T-helper 17 cell (primary cell): ENCODE data around the gene PRPH. TPM values are rescaled to one million over a fixed set of nuclear protein-coding genes. Genes with fewer than 3 reads are reported as not detected.
A peak's percentile ranks its signal among the peaks of the same experiment; 100 is the strongest.
"Not testable (repeated sequence)": the region's sequence is repeated elsewhere in the genome, so short reads cannot be mapped to it uniquely, and the experiment has no call there.

Experiments
- ATAC-seq: fragments of 150-1000 bp; cut with Tn5 transposase; 2 replicates; pipeline ENCODE4 v1.10.0; 2021; ENCODE audit warnings: mild to moderate bottlenecking, moderate library complexity
- DNase-seq, 3 donors: peaks; one replicate each; pipeline versions ENCODE4 v3.0.0 to v3.0.0-alpha.2; 2020 to 2021
- H3K9me3 ChIP-seq: one replicate; pipeline ENCODE4 v1.7.0; 2013; ENCODE audit warnings: low read length, mild to moderate bottlenecking; ENCODE audit not compliant: control insufficient read depth, poor library complexity, severe bottlenecking
- H3K27ac Mint-ChIP-seq: one replicate; pipeline ENCODE4 v1.8.0; 2022; ENCODE audit warnings: mild to moderate bottlenecking, moderate library complexity, mixed read lengths
- H3K27me3 Mint-ChIP-seq: one replicate; pipeline ENCODE4 v1.8.0; 2022; ENCODE audit warnings: mixed read lengths
- H3K36me3 Mint-ChIP-seq: one replicate; pipeline ENCODE4 v1.8.0; 2022; ENCODE audit warnings: low read depth, mixed read lengths
- H3K4me1 Mint-ChIP-seq: one replicate; pipeline ENCODE4 v1.8.0; 2022; ENCODE audit warnings: mild to moderate bottlenecking, mixed read lengths
- H3K4me3 Mint-ChIP-seq: one replicate; pipeline ENCODE4 v1.8.0; 2022; ENCODE audit warnings: mild to moderate bottlenecking, moderate library complexity, mixed read lengths
- total RNA-seq, 4 donors: library from RNA in 2 of 4; stranded (reverse) in 2 of 4; gene quantifications; one replicate each; pipeline ENCODE4 v1.2.3 and lab custom pipeline; 2022 to 2026

PRPH gene
- total RNA-seq, 2 donors from 2014 or later, result not detected

DNA sequence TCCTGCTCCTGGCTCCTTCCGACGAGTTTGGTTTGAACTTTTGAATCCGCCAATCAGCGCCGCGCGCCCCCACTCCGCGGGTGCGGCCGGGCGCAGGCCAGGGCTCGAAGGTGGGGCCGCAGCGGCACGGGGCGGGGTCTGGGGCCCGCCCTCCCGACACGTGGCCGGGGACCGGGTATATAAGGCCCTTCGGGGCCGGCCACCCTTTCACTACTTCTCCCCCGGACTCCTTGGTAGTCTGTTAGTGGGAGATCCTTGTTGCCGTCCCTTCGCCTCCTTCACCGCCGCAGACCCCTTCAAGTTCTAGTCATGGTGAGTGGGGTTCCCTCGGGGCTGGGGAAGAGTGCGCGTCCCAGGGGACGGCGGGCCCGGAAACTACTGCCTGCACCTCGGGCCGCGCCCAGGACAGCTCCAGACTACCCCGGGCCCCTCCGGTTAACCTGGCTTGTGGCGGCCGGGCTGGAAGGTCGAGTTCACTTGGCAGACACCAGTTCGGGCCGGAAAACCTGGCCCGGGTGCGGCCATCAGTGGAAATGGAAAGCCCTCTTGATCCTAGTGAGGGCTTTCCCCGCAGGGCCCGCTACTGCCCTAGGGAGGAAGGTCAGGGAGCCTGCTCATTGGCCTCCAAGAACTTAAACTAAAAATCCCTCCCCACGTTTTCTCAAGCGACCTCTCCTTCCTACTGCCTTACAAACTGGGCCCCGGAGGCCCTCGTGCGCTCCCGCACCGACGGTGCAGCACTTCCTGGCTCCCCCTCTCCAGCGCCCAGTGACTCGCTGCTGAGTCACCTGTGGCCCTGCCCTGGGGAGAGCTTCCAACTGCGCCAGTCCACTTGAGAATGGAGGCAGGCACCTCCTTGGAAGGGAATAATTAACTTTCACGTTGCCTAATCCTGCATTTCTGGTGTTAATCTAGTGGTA lies 29.8 kb upstream of the PRPH start, which contains the start of gene TUBA1C:
TSS of gene TUBA1C (plus strand) at position 210 of the 920 bp plus-strand sequence. CDS start at position 310, 100 bp downstream.
- no peaks in the 10 kb centered on the region for H3K9me3 ChIP-seq
- ATAC-seq, result peak; percentile 89
- no peaks in the 10 kb centered on the region for H3K27me3 Mint-ChIP-seq
- peak; percentile 74 to 82 (median 81) for DNase-seq
- H3K36me3 Mint-ChIP-seq, result peaks cover 2% of the 10 kb centered on the region
- H3K4me1 Mint-ChIP-seq, result peaks cover 27% of the 10 kb centered on the region
- H3K4me3 Mint-ChIP-seq, result peak within 1 kb of the TSS; percentile 95
- peak within 1 kb of the TSS; percentile 94 for H3K27ac Mint-ChIP-seq

DNA sequence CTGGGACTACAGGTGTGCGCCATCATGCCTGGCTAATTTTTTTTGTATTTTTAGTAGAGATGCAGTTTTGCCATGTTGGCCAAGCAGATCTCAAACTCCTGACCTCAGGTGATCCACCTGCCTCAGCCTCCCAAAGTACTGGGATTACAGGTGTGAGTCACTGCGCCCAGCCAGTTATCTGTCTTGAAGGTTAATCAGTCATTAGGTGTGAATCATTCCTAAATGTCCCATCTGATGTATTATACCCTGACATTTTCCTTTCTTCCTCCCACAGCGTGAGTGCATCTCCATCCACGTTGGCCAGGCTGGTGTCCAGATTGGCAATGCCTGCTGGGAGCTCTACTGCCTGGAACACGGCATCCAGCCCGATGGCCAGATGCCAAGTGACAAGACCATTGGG lies 25.8 kb upstream of the PRPH start:
- H3K27ac Mint-ChIP-seq, result peak overlapping the region; percentile 47
- not testable (repeated sequence) for H3K4me3 Mint-ChIP-seq, H3K27me3 Mint-ChIP-seq, DNase-seq, H3K36me3 Mint-ChIP-seq, H3K9me3 ChIP-seq, ATAC-seq
- H3K4me1 Mint-ChIP-seq, result peaks cover 20% of the 10 kb centered on the region

DNA sequence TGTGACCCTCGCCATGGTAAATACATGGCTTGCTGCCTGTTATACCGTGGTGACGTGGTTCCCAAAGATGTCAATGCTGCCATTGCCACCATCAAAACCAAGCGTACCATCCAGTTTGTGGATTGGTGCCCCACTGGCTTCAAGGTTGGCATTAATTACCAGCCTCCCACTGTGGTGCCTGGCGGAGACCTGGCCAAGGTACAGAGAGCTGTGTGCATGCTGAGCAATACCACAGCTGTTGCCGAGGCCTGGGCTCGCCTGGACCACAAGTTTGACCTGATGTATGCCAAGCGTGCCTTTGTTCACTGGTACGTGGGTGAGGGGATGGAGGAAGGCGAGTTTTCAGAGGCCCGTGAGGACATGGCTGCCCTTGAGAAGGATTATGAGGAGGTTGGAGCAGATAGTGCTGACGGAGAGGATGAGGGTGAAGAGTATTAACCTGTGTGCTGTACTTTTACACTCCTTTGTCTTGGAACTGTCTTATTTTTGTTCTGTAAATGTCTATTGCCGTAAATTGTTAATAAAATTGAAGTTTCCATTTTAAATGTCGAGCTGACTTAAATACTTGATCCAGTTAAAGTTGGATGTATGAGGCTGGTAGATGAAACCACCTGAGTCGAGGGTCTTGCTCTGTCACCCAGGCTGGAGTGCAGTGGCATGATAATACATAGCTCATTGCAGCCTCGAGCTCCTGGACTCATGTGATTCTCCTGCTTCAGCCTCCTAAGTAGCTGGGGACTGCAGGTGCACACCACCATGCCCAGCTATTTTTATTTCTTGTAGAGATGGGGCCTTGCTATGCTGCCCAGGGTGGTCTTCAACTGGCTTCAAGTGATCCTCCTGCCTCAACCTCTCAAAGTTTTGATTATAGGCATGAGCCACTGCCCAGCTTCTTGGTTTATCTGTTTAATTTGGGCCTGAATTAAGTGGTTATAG lies 21.9 kb upstream of the PRPH start:
- ATAC-seq (no peak), DNase-seq (no peak)
- Mint-ChIP-seq H3K36me3 (no peaks in the 10 kb centered on the region), H3K27me3 (no peaks in the 10 kb centered on the region), H3K27ac (no peak overlapping the region), H3K4me1 (peaks cover 7% of the 10 kb centered on the region), H3K4me3 (no peak overlapping the region)
- H3K9me3 ChIP-seq, result no peaks in the 10 kb centered on the region

DNA sequence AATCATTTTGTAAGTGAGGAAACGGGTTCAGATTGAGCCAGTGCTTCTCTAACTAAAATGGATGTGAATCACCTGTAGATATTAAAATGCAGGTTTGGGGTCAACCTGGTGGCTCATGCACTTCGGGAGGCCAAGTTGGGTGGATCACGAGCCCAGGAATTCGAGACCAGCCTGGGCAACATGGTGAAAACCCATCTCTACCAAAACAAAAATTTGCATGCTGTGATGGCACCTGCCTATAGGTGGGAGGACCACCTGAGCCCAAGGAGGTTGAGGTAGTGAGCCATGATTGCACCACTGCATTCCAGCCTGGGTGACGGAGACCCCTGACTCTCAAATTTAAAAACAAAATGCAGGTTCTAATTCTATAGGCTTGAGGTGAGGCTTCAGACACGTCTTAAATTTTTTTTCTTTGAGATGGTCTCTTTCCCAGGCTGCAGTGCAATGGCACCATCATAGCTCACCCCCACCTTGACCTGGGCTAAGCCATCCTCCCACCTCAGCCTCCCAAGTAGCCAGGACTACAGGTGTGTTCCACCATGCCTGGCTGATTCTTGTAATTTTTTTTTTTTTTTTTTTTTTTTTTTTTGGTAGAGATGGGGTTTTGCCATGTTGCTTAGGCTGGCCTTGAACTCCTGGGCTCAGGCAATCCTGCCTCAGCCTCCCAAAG lies 21.1 kb upstream of the PRPH start:
- no peaks in the 10 kb centered on the region for H3K9me3 ChIP-seq
- Mint-ChIP-seq H3K27me3 (no peaks in the 10 kb centered on the region), H3K4me3 (no peak overlapping the region), H3K4me1 (peaks cover 4% of the 10 kb centered on the region), H3K36me3 (no peaks in the 10 kb centered on the region), H3K27ac (no peak overlapping the region)
- ATAC-seq (no peak), DNase-seq (no peak)

DNA sequence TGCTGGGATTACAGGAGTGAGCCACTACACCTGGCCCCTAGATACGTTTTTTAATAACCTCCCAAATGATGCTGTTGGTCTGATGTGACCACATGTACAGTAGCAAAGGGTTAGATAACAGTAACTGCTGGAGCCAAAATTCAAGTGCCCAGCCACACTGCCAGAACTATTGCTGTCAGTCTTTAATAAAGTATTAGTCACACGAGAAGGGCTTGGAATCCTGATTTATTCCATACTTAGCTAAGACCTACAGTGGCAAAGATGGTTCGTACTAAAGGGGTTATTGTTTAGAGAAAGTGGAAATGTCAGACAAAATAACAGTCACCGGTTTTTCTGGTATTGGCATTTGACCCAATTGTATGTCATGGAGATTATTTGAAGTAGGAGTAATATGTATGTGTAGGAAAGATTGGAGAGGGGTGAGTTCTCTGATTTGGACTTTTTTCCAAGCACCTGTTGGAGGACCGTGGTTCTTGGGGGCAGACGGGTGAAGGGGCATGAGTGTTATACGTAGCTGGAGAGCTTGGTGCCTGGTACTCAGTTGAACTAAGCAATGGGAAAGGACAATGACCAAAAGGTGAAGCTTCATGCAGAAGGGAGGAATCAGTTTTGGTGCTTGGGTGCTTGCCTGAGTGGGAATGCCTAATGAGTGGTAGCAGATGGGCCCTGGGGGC lies 20.4 kb upstream of the PRPH start:
- peaks cover 2% of the 10 kb centered on the region for H3K4me1 Mint-ChIP-seq
- no peak overlapping the region for H3K27ac Mint-ChIP-seq
- H3K27me3 Mint-ChIP-seq, result peaks cover 6% of the 10 kb centered on the region
- no peak overlapping the region for H3K4me3 Mint-ChIP-seq
- ATAC-seq (no peak), DNase-seq (no peak)
- no peaks in the 10 kb centered on the region for H3K9me3 ChIP-seq
- H3K36me3 Mint-ChIP-seq, result no peaks in the 10 kb centered on the region

DNA sequence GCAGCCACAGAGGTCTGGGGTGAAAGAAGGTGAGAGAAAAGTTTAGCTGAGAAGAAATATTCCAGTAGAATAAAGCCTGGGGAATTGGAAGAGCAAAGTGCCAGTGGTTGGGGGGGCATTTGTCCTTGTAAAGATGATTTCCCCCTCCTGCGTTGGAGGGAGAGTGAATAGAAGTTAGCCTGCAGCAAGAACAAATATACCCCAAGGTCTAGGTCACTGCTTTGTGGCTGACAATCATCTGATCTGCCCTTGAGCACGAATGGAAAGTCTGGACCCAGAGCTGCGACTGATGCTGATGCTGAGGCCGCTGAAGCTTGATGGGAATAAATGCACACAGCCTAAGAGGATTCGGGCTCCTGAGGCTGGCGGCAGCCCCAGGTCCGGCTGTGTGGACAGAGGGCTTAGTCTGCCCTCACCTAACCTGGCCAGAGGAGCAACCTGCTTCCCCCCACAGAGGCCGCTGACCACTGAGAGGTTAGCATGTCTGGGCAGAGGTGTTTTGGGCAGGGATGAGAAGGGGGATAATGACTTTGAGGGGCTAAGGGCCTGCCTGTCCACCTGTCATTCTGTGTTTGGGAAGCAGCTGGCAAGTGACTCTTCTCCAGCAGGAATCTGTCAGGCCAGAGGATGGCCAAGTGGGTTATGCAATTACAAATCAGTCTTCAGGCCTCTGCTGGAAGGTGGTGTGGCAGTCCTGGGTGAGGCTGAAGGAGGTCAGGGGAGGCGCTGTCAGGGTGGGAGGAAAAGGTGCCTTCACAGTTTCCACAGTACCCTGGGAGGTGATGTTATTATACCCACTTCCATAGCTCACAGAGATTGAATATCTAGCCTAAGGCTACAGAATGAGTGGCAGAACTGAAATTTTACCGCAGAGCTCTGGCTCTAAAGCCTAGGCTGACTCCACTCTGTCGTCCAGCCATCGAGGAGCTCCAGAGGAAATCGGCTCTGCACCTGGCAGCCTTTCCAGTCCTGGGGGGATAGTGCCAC lies 18.4 kb upstream of the PRPH start:
- H3K9me3 ChIP-seq, result no peaks in the 10 kb centered on the region
- DNase-seq (no peak), ATAC-seq (no peak)
- Mint-ChIP-seq H3K27me3 (peaks cover 15% of the 10 kb centered on the region), H3K4me1 (peaks cover 2% of the 10 kb centered on the region), H3K27ac (no peak overlapping the region), H3K4me3 (no peak overlapping the region), H3K36me3 (no peaks in the 10 kb centered on the region)

DNA sequence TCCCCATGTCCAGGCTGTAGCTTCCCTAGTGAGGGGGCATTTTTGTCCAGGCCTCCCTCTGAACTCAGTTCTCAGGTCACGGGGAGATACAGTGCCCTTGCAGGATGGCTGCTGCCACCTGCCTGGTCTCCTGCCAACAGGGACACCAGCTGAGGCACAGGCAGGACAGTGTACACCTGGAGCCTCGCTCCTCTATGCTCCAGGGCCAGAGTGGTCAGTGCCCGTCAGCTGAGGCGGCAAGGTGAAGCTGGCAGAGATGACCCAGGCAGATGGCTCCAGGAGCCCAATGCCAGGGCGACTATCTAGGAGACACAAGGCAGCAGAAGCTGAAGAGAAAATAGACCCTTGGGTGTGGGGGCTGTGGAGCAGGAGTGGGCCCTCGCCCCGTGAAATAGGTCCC lies 17.5 kb upstream of the PRPH start:
- H3K4me3 Mint-ChIP-seq, result no peak overlapping the region
- H3K9me3 ChIP-seq, result no peaks in the 10 kb centered on the region
- H3K27me3 Mint-ChIP-seq, result peaks cover 21% of the 10 kb centered on the region
- ATAC-seq (no peak), DNase-seq (no peak)
- H3K36me3 Mint-ChIP-seq, result no peaks in the 10 kb centered on the region
- no peak overlapping the region for H3K27ac Mint-ChIP-seq
- H3K4me1 Mint-ChIP-seq, result peaks cover 2% of the 10 kb centered on the region

DNA sequence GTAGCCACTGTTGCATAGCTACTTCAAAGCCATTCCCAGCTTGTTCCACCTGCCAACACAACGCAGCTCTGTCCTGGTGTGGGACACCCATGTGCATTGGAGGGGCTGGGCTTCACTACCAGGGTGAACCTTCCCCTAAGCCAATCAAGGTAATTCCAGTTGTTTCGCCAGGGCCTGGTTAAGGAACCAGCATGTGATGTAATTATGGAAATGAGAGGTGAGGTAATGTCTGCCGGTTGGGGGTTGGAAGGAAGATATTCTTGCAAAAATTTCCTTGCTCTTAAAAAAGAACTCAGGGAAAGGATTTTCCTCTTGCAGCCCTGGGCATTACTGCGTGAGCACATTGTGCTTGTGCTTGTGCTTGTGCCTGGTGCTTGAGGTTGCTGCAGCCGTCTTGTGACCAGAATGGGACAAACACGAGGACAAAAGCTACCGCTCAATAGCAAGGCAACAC lies 15.2 kb upstream of the PRPH start:
- H3K9me3 ChIP-seq, result no peaks in the 10 kb centered on the region
- H3K27me3 Mint-ChIP-seq, result peaks cover 30% of the 10 kb centered on the region
- H3K36me3 Mint-ChIP-seq, result no peaks in the 10 kb centered on the region
- H3K4me3 Mint-ChIP-seq, result no peak overlapping the region
- ATAC-seq (no peak), DNase-seq (no peak)
- no peak overlapping the region for H3K27ac Mint-ChIP-seq
- H3K4me1 Mint-ChIP-seq, result peaks cover under 1% of the 10 kb centered on the region

DNA sequence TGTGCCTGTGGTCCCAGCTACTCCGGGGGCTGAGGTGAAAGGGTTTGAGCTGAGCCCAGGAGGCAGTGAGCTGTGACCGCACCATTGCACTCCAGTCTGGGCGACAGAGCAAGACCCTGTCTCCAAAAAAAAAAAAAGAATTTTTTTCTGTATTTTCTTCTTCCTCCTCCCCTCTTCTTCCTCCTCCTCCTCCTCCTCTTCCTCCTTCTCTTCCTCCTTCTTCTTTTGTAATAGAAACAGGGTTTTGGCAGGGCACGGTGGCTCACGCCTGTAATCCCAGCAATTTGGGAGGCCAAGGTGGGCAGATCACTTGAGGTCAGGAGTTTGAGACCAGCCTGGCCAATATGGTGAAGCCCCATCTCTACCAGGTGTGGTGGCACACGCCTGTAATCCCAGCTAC lies 14.4 kb upstream of the PRPH start:
- H3K27me3 Mint-ChIP-seq, result peaks cover 30% of the 10 kb centered on the region
- not testable (repeated sequence) for H3K4me3 Mint-ChIP-seq, ATAC-seq, H3K4me1 Mint-ChIP-seq, H3K27ac Mint-ChIP-seq, H3K9me3 ChIP-seq, H3K36me3 Mint-ChIP-seq, DNase-seq

DNA sequence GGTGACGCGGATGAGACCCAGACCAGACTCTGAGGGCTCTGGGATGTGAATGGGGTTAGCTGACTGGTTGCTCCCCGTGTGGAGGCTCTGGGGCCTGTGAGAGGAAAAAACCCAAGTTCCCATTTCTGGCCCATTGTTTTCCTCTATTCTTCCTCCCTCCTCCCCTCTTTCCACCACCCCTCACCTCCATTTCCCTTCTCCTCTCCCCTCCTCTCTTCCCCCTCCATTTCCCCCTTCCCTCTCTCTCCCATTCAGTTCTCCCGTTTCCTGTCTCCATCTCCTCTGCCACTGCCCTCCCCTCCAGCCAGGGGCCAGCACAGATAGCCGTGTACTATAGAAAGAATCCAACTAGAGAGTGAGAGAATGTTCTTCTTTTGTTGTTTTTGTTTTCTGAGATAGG lies 12.6 kb upstream of the PRPH start:
- peaks cover 40% of the 10 kb centered on the region for H3K27me3 Mint-ChIP-seq
- no peaks in the 10 kb centered on the region for H3K9me3 ChIP-seq
- no peak overlapping the region for H3K4me3 Mint-ChIP-seq
- peaks cover 2% of the 10 kb centered on the region for H3K4me1 Mint-ChIP-seq
- DNase-seq, result no peak
- no peak overlapping the region for H3K27ac Mint-ChIP-seq
- peaks cover 2% of the 10 kb centered on the region for H3K36me3 Mint-ChIP-seq
- no peak for ATAC-seq

DNA sequence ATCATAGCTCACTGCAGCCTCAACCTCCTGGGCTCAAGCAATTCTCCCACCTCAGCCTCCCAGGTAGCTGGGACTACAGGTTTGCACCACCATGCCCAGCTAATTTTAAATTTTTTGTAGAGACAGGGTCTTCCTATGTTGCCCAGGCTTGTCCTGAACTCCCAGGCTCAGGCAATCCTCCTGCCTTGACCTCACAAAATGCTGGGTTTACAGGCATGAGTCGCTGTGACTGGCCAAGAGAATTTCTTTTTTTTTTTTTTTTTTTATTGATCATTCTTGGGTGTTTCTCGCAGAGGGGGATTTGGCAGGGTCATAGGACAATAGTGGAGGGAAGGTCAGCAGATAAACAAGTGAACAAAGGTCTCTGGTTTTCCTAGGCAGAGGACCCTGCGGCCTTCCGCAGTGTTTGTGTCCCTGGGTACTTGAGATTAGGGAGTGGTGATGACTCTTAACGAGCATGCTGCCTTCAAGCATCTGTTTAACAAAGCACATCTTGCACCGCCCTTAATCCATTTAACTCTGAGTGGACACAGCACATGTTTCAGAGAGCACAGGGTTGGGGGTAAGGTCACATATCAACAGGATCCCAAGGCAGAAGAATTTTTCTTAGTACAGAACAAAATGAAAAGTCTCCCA lies 12.1 kb upstream of the PRPH start:
- not testable (repeated sequence) for H3K4me3 Mint-ChIP-seq, H3K4me1 Mint-ChIP-seq, H3K27ac Mint-ChIP-seq, H3K36me3 Mint-ChIP-seq, DNase-seq, H3K9me3 ChIP-seq, ATAC-seq
- H3K27me3 Mint-ChIP-seq, result peaks cover 46% of the 10 kb centered on the region
